ENCODE data around the gene ACTL9. TPM values are rescaled to one million over a fixed set of nuclear protein-coding genes. Genes with fewer than 3 reads are reported as not detected.

The ACTL9 gene
- total and polyA plus RNA-seq, 10 of the 15 experiments (the other 5 are each of a cell fraction or from before 2014, with no cell fraction given) = not detected

DNA sequence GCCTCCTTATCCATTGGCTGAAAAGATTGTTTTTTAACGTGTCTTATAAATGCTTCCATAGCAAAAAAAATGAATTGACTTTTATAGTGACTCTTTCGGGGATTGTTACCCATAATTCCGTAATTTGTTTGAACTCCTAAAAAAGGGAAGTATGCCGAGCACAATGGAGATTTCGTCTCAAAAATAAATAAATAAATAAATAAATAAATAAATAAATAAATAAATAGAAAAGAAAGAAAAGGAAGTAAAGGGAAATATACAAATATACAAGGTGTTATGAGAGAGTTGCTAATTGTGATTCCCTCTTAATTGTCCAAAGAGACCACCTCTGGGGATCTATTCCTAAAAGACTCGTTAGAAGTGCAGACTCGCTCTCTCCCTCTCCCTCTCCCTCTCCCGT, 39.8 kb upstream of the ACTL9 start (continued):
- TF ChIP-seq, protein P1, sequence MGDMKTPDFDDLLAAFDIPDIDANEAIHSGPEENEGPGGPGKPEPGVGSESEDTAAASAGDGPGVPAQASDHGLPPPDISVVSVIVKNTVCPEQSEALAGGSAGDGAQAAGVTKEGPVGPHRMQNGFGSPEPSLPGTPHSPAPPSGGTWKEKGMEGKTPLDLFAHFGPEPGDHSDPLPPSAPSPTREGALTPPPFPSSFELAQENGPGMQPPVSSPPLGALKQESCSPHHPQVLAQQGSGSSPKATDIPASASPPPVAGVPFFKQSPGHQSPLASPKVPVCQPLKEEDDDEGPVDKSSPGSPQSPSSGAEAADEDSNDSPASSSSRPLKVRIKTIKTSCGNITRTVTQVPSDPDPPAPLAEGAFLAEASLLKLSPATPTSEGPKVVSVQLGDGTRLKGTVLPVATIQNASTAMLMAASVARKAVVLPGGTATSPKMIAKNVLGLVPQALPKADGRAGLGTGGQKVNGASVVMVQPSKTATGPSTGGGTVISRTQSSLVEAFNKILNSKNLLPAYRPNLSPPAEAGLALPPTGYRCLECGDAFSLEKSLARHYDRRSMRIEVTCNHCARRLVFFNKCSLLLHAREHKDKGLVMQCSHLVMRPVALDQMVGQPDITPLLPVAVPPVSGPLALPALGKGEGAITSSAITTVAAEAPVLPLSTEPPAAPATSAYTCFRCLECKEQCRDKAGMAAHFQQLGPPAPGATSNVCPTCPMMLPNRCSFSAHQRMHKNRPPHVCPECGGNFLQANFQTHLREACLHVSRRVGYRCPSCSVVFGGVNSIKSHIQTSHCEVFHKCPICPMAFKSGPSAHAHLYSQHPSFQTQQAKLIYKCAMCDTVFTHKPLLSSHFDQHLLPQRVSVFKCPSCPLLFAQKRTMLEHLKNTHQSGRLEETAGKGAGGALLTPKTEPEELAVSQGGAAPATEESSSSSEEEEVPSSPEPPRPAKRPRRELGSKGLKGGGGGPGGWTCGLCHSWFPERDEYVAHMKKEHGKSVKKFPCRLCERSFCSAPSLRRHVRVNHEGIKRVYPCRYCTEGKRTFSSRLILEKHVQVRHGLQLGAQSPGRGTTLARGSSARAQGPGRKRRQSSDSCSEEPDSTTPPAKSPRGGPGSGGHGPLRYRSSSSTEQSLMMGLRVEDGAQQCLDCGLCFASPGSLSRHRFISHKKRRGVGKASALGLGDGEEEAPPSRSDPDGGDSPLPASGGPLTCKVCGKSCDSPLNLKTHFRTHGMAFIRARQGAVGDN (IDR thresholded peaks at IDR 0.05) = no peak

DNA sequence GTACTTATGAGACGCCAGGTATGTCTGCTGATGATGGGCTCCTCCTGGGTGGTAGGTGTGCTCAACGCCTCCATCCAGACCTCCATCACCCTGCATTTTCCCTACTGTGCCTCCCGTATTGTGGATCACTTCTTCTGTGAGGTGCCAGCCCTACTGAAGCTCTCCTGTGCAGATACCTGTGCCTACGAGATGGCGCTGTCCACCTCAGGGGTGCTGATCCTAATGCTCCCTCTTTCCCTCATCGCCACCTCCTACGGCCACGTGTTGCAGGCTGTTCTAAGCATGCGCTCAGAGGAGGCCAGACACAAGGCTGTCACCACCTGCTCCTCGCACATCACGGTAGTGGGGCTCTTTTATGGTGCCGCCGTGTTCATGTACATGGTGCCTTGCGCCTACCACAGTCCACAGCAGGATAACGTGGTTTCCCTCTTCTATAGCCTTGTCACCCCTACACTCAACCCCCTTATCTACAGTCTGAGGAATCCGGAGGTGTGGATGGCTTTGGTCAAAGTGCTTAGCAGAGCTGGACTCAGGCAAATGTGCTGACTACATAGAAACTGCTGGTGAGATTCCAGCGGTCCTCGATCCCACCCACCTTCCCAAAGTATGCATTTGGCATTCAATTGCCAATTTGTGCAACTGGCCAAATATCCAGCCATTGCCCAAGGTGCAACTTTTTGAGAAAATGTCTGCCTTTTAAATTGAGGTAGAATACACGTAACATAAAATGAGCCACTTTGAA, 33.0 kb upstream of the ACTL9 start:
- intact Hi-C loops (cut with micrococcal nuclease; ENCODE audit: unreplicated experiment) (no loop called here), in situ Hi-C loops (cut with MboI) (no loop called here)
- RAD21 ChIA-PET (ENCODE audit: unreplicated experiment) = no interaction called here
- Histone ChIP-seq H3K27ac (ENCODE audit: control insufficient read depth, insufficient read depth) (no peak overlapping the region), H3K4me1 (ENCODE audit: control insufficient read depth, insufficient read depth, low read length) (no peaks in the 10 kb centered on the region), H3K27me3 (replicated peaks in 1 of 2; ENCODE audit: control insufficient read depth in 2 of 2, insufficient read depth in 2 of 2, low read length in 1 of 2) (no peaks in the 10 kb centered on the region), H4K20me1 (ENCODE audit: control insufficient read depth, insufficient read depth) (no peaks in the 10 kb centered on the region), H3K4me2 (ENCODE audit: control insufficient read depth, insufficient read depth) (no peak overlapping the region), H2AFZ (ENCODE audit: control insufficient read depth, low read depth, low read length) (no peak overlapping the region), H3K79me2 (ENCODE audit: control insufficient read depth, insufficient read depth, low read length) (no peaks in the 10 kb centered on the region), H3K4me3 (no peak overlapping the region), H3K36me3 (ENCODE audit: control insufficient read depth in 2 of 2, insufficient read depth in 2 of 2, low read length in 1 of 2) (no peaks in the 10 kb centered on the region), H3K9me3 (replicated peaks; ENCODE audit: control insufficient read depth, insufficient read depth, low read length) (no peaks in the 10 kb centered on the region; the same call in 2 of the 3 replicates), H3K9ac (ENCODE audit: control insufficient read depth, insufficient read depth, low read length) (no peak overlapping the region)
- POLR2A ChIA-PET = no interaction called here
- DNase-seq (ENCODE audit: low read depth, low spot score) (no peak), ATAC-seq (no peak), FAIRE-seq (no peak)
- TF ChIP-seq, protein P2, sequence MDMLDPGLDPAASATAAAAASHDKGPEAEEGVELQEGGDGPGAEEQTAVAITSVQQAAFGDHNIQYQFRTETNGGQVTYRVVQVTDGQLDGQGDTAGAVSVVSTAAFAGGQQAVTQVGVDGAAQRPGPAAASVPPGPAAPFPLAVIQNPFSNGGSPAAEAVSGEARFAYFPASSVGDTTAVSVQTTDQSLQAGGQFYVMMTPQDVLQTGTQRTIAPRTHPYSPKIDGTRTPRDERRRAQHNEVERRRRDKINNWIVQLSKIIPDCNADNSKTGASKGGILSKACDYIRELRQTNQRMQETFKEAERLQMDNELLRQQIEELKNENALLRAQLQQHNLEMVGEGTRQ (IDR thresholded peaks at IDR 0.05; ENCODE audit: borderline replicate concordance, low read depth, low read length) = no peak
- TF ChIP-seq, protein P3, sequence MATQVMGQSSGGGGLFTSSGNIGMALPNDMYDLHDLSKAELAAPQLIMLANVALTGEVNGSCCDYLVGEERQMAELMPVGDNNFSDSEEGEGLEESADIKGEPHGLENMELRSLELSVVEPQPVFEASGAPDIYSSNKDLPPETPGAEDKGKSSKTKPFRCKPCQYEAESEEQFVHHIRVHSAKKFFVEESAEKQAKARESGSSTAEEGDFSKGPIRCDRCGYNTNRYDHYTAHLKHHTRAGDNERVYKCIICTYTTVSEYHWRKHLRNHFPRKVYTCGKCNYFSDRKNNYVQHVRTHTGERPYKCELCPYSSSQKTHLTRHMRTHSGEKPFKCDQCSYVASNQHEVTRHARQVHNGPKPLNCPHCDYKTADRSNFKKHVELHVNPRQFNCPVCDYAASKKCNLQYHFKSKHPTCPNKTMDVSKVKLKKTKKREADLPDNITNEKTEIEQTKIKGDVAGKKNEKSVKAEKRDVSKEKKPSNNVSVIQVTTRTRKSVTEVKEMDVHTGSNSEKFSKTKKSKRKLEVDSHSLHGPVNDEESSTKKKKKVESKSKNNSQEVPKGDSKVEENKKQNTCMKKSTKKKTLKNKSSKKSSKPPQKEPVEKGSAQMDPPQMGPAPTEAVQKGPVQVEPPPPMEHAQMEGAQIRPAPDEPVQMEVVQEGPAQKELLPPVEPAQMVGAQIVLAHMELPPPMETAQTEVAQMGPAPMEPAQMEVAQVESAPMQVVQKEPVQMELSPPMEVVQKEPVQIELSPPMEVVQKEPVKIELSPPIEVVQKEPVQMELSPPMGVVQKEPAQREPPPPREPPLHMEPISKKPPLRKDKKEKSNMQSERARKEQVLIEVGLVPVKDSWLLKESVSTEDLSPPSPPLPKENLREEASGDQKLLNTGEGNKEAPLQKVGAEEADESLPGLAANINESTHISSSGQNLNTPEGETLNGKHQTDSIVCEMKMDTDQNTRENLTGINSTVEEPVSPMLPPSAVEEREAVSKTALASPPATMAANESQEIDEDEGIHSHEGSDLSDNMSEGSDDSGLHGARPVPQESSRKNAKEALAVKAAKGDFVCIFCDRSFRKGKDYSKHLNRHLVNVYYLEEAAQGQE (IDR thresholded peaks at IDR 0.05; ENCODE audit: low read depth, low read length) = peak; percentile 67; the same call in 1 of the 2 replicates
- SMC1A ChIA-PET (ENCODE audit: uncharacterized antibody, unreplicated experiment) = no interaction called here
- WGBS (ENCODE audit: insufficient coverage, insufficient replicate concordance, low lambda C conversion rate, missing lambda C conversion rate) = 50% methylated on average over 19 of the region's 19 CpGs
- CTCF ChIA-PET = no interaction called here
- BruUV-seq (replicated peaks) = no TSS peak

Data from GM12878 (cell line).